Neural progenitor cell (in vitro differentiated cells): ENCODE results near the gene MAD2L1.

Experiments
- CTCF ChIP-seq: fragments of 200-600 bp; sonication (generic); IDR thresholded peaks from 2 replicates; pipeline ENCODE4 v1.5.1; 2017; ENCODE audit warnings: antibody characterized with exemption, mild to moderate bottlenecking
- EZH2 ChIP-seq: fragments of 200-600 bp; sonication (generic); IDR thresholded peaks from 2 replicates; pipeline ENCODE4 v1.6.1; 2017; ENCODE audit warnings: antibody characterized with exemption, mild to moderate bottlenecking, moderate library complexity
- EZH2phosphoT487 ChIP-seq: fragments of 200-600 bp; sonication (generic); IDR thresholded peaks from 2 replicates; pipeline ENCODE4 v1.6.1; 2017; ENCODE audit warnings: antibody characterized with exemption

GRCh38 chr4:120088507-120088906, 21.9 kb upstream of the MAD2L1 start:
- TF ChIP-seq EZH2phosphoT487 (no peak), CTCF (no peak), EZH2 (no peak)
